Testis (tissue), 2 donors: ENCODE data around the gene PCDHA2.

Experiments used
- POLR2A ChIP-seq: fragments of 450-650 bp; IDR thresholded peaks from one replicate; pipeline ENCODE4 v1.6.1; 2017; ENCODE audit warnings: antibody characterized with exemption, mild to moderate bottlenecking, moderate library complexity
- TF ChIP-seq, protein P1 (sequence below), 3 experiments: fragments of 450-650 bp in 2 of 3; fragments of 200-600 bp in 1 of 3; sonication (generic) in 1 of 3; IDR thresholded peaks; one replicate each; pipeline ENCODE4 v1.5.1; 2016 to 2019; ENCODE audit warnings: antibody characterized with exemption in 3 of 3, mild to moderate bottlenecking in 2 of 3, moderate library complexity in 1 of 3

DNA sequence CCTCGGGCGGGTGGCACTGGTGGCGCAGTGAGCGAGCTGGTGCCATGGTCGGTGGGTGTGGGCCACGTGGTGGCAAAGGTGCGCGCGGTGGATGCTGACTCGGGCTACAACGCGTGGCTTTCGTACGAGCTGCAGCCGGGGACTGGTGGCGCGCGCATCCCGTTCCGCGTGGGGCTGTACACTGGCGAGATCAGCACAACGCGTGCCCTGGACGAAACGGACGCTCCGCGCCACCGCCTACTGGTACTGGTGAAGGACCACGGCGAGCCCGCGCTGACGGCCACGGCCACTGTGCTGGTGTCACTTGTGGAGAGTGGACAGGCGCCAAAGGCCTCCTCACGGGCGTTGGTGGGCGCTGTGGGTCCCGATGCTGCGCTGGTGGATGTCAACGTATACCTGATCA, 14.2 kb downstream of the PCDHA2 start:
- no peak for TF ChIP-seq POLR2A
- TF ChIP-seq, protein P1, sequence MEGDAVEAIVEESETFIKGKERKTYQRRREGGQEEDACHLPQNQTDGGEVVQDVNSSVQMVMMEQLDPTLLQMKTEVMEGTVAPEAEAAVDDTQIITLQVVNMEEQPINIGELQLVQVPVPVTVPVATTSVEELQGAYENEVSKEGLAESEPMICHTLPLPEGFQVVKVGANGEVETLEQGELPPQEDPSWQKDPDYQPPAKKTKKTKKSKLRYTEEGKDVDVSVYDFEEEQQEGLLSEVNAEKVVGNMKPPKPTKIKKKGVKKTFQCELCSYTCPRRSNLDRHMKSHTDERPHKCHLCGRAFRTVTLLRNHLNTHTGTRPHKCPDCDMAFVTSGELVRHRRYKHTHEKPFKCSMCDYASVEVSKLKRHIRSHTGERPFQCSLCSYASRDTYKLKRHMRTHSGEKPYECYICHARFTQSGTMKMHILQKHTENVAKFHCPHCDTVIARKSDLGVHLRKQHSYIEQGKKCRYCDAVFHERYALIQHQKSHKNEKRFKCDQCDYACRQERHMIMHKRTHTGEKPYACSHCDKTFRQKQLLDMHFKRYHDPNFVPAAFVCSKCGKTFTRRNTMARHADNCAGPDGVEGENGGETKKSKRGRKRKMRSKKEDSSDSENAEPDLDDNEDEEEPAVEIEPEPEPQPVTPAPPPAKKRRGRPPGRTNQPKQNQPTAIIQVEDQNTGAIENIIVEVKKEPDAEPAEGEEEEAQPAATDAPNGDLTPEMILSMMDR (IDR thresholded peaks at IDR 0.05) = no peak
